Vagina (tissue), 2 donors: ENCODE measurements around the gene CMSS1. TPM values are rescaled to one million over a fixed set of nuclear protein-coding genes. Genes with fewer than 3 reads are reported as not detected.

Source experiments
- DNase-seq, 2 donors: peaks; one replicate each; pipeline ENCODE4 v3.0.0-alpha.2; 2017; ENCODE audit errors: extremely low spot score in 2 of 2
- H3K27ac ChIP-seq: fragments of 200-600 bp; sonication (generic); one replicate; pipeline ENCODE4 v1.5.1; 2019
- H3K27me3 ChIP-seq: fragments of 200-600 bp; sonication (generic); one replicate; pipeline ENCODE4 v1.5.1; 2019
- H3K36me3 ChIP-seq, 2 donors: fragments of 200-600 bp; sonication (generic); one replicate each; pipeline ENCODE4 v1.5.1; 2017 to 2019
- H3K4me1 ChIP-seq: fragments of 200-600 bp; sonication (generic); one replicate; pipeline ENCODE4 v1.5.1; 2019
- H3K4me3 ChIP-seq, 2 donors: fragments of 200-600 bp; sonication (generic); 1 replicate in 1 of 2; 2 replicates in 1 of 2; pipeline ENCODE4 v1.5.1; 2016 to 2019
- H3K9me3 ChIP-seq: fragments of 200-600 bp; sonication (generic); one replicate; pipeline ENCODE4 v1.5.1; 2019
- CTCF ChIP-seq, 3 experiments: fragments of 450-650 bp in 2 of 3; fragments of 200-600 bp in 1 of 3; sonication (generic) in 1 of 3; IDR thresholded peaks; one replicate each; pipeline ENCODE4 v1.5.1; 2017 to 2019; ENCODE audit warnings: antibody characterized with exemption in 3 of 3, mild to moderate bottlenecking in 2 of 3, moderate library complexity in 2 of 3
- POLR2A ChIP-seq, 2 donors: fragments of 450-650 bp; IDR thresholded peaks; one replicate each; pipeline ENCODE4 v1.6.1; 2017; ENCODE audit warnings: antibody characterized with exemption in 2 of 2, mild to moderate bottlenecking in 2 of 2, moderate library complexity in 2 of 2
- POLR2AphosphoS5 ChIP-seq, 2 donors: sonication (generic); formaldehyde crosslinking; IDR thresholded peaks; one replicate each; pipeline ENCODE4 v1.9.0; 2017; ENCODE audit warnings: antibody characterized with exemption in 2 of 2, mild to moderate bottlenecking in 2 of 2, low read depth in 1 of 2; ENCODE audit not compliant: insufficient read depth in 1 of 2
- intact Hi-C: fragments of 100-400 bp; cut with DNase I; formaldehyde crosslinking; loops from one replicate; pipeline ENCODE4 v1.15.1; 2023
- total RNA-seq: library from RNA; depleted of rRNA; stranded (reverse); fragments of >200 nt; gene quantifications from one replicate; pipeline ENCODE4 v1.2.3, GENCODE V29; 2016

The CMSS1 gene
- total RNA-seq, 1 donor from 2014 or later: 21.4 TPM

GRCh38 chr3:100083209-100083608 is 265.5 kb downstream of the CMSS1 start:
- Histone ChIP-seq H3K4me3 (no peak overlapping the region), H3K27ac (no peak overlapping the region), H3K27me3 (no peaks in the 10 kb centered on the region), H3K36me3 (no peaks in the 10 kb centered on the region), H3K9me3 (no peaks in the 10 kb centered on the region), H3K4me1 (no peaks in the 10 kb centered on the region)
- TF ChIP-seq POLR2AphosphoS5 (IDR thresholded peaks at IDR 0.05; ENCODE audit: insufficient read depth in 1 of 2, low read depth in 1 of 2) (no peak), CTCF (IDR thresholded peaks at IDR 0.05) (no peak), POLR2A (IDR thresholded peaks at IDR 0.05) (no peak)
- intact Hi-C loops: no loop called here
- DNase-seq: no peak

- intact Hi-C loops: no loop called here
- no peak for TF ChIP-seq POLR2AphosphoS5 (IDR thresholded peaks at IDR 0.05; ENCODE audit: insufficient read depth in 1 of 2, low read depth in 1 of 2)
- no peak for TF ChIP-seq POLR2A (IDR thresholded peaks at IDR 0.05)
- TF ChIP-seq CTCF (IDR thresholded peaks at IDR 0.05): no peak
- no peaks in the 10 kb centered on the region for H3K4me1 ChIP-seq
- H3K4me3 ChIP-seq: no peak overlapping the region
- H3K36me3 ChIP-seq: no peaks in the 10 kb centered on the region
- H3K9me3 ChIP-seq: no peaks in the 10 kb centered on the region
- no peak overlapping the region for H3K27ac ChIP-seq
- no peaks in the 10 kb centered on the region for H3K27me3 ChIP-seq
- DNase-seq: no peak
These were observed 266.6 kb downstream of the CMSS1 start for GRCh38 chr3:100084100-100084806.

- H3K27ac ChIP-seq: no peak overlapping the region
- DNase-seq: no peak
- H3K36me3 ChIP-seq: no peaks in the 10 kb centered on the region
- intact Hi-C loops: no loop called here
- no peak for TF ChIP-seq CTCF (IDR thresholded peaks at IDR 0.05)
- TF ChIP-seq POLR2A (IDR thresholded peaks at IDR 0.05): no peak
- no peak for TF ChIP-seq POLR2AphosphoS5 (IDR thresholded peaks at IDR 0.05; ENCODE audit: insufficient read depth in 1 of 2, low read depth in 1 of 2)
- H3K4me3 ChIP-seq: no peak overlapping the region
- no peaks in the 10 kb centered on the region for H3K9me3 ChIP-seq
- peaks cover 8% of the 10 kb centered on the region for H3K4me1 ChIP-seq
- H3K27me3 ChIP-seq: no peaks in the 10 kb centered on the region
These were observed 268.7 kb downstream of the CMSS1 start for GRCh38 chr3:100086401-100086800.

- no peaks in the 10 kb centered on the region for H3K9me3 ChIP-seq
- no peak for TF ChIP-seq POLR2AphosphoS5 (IDR thresholded peaks at IDR 0.05; ENCODE audit: insufficient read depth in 1 of 2, low read depth in 1 of 2)
- no peak for TF ChIP-seq CTCF (IDR thresholded peaks at IDR 0.05)
- TF ChIP-seq POLR2A (IDR thresholded peaks at IDR 0.05): no peak
- H3K4me3 ChIP-seq: no peak overlapping the region
- H3K4me1 ChIP-seq: peaks cover 8% of the 10 kb centered on the region
- intact Hi-C loops: no loop called here
- no peaks in the 10 kb centered on the region for H3K27me3 ChIP-seq
- H3K27ac ChIP-seq: peak overlapping the region; percentile 37
- H3K36me3 ChIP-seq: no peaks in the 10 kb centered on the region
- no peak for DNase-seq
These were observed 269.5 kb downstream of the CMSS1 start for GRCh38 chr3:100087198-100087597.

GRCh38 chr3:100088735-100089368 is 271.2 kb downstream of the CMSS1 start:
- Histone ChIP-seq H3K4me1 (peaks cover 8% of the 10 kb centered on the region), H3K9me3 (no peaks in the 10 kb centered on the region), H3K4me3 (no peak overlapping the region), H3K27me3 (no peaks in the 10 kb centered on the region), H3K27ac (no peak overlapping the region), H3K36me3 (no peaks in the 10 kb centered on the region)
- intact Hi-C loops: no loop called here
- no peak for TF ChIP-seq CTCF (IDR thresholded peaks at IDR 0.05)
- no peak for TF ChIP-seq POLR2A (IDR thresholded peaks at IDR 0.05)
- no peak for TF ChIP-seq POLR2AphosphoS5 (IDR thresholded peaks at IDR 0.05; ENCODE audit: insufficient read depth in 1 of 2, low read depth in 1 of 2)
- no peak for DNase-seq
